Fibroblast of pulmonary artery (primary cell): Measurements from ENCODE around the gene TOP1.

Source experiments
- DNase-seq: peaks from one replicate; pipeline ENCODE4 v3.0.0-alpha.2; 2010; ENCODE audit warnings: low read depth
- H3K4me3 ChIP-seq: replicated peaks from 2 replicates; pipeline ENCODE4 v1.5.1; 2011; ENCODE audit warnings: low read depth, mild to moderate bottlenecking, control low read depth, low read length, moderate library complexity
- CTCF ChIP-seq: IDR thresholded peaks from 2 replicates; pipeline ENCODE4 v1.5.1; 2011; ENCODE audit warnings: mild to moderate bottlenecking, control low read depth, low read length, inconsistent platforms; ENCODE audit errors: missing control alignments

The TOP1 gene

GRCh38 chr20:41055679-41056078, 27.1 kb downstream of the TOP1 start:
- peak; percentile 36 for DNase-seq
- no peak for TF ChIP-seq CTCF
- H3K4me3 ChIP-seq: no peak overlapping the region

- no peak overlapping the region for H3K4me3 ChIP-seq
- no peak for TF ChIP-seq CTCF
- DNase-seq: peak; percentile 77
Measured at GRCh38 chr20:41057999-41058673, 29.5 kb downstream of the TOP1 start.

GRCh38 chr20:41058674-41059635, 30.3 kb downstream of the TOP1 start:
- TF ChIP-seq CTCF: no peak
- H3K4me3 ChIP-seq: no peak overlapping the region
- no peak for DNase-seq

- TF ChIP-seq CTCF: no peak
- no peak for DNase-seq
- no peak overlapping the region for H3K4me3 ChIP-seq
Measured at GRCh38 chr20:41061155-41061554, 32.5 kb downstream of the TOP1 start.

- DNase-seq: no peak
- H3K4me3 ChIP-seq: no peak overlapping the region
- TF ChIP-seq CTCF: no peak
Measured at GRCh38 chr20:41063442-41063841, 34.8 kb downstream of the TOP1 start.

- H3K4me3 ChIP-seq: no peak overlapping the region
- DNase-seq: no peak
- no peak for TF ChIP-seq CTCF
Measured at GRCh38 chr20:41064377-41064776, 35.8 kb downstream of the TOP1 start.

DNA sequence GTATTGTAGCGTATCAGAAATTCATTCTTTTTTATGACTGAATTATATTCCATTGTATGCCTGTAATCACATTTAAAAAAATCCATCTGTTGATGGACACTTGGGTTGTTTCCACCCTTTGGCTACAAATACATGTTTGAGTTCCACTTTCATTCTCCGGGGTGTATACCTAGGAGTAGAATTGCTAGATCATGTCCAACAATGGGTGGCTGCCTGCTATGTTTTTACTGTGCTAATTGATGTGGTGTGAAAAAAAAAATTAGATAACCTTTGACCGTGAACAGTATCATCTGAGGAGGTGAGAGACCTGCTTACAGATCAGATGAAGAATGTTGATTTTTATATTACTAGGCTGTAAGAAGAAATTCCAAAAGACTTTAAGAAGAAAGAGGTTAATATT, 37.1 kb downstream of the TOP1 start:
- TF ChIP-seq CTCF: no peak
- no peak for DNase-seq

More for the DNA sequence above, 37.1 kb downstream of the TOP1 start:
- no peak overlapping the region for H3K4me3 ChIP-seq
